Adrenal gland (tissue), 12 donors: ENCODE results near the gene FMC1. TPM values are rescaled to one million over a fixed set of nuclear protein-coding genes. Genes with fewer than 3 reads are reported as not detected.
A peak's percentile ranks its signal among the peaks of the same experiment; 100 is the strongest.

ENCODE experiments used
- DNase-seq, 7 donors: peaks; one replicate each; pipeline ENCODE4 v3.0.0-alpha.2; 2019 to 2020
- H3K27ac ChIP-seq, 5 donors: fragments of 200-600 bp; sonication (generic) in 4 of 5; 1 replicate in 3 of 5; 2 replicates in 2 of 5; pipeline versions ENCODE4 v1.5.1 to v1.8.0; 2016 to 2020; ENCODE audit warnings: mild to moderate bottlenecking in 1 of 5
- H3K27me3 ChIP-seq: fragments of 200-600 bp; 2 replicates; pipeline ENCODE4 v1.8.0; 2021
- H3K36me3 ChIP-seq, 2 donors: fragments of 200-600 bp; replicated peaks in 1 of 2; 1 replicate in 1 of 2; 2 replicates in 1 of 2; pipeline versions ENCODE4 v1.5.1 to v1.8.0; 2018 to 2022
- H3K4me1 ChIP-seq, 2 donors: fragments of 200-600 bp; replicated peaks in 1 of 2; 1 replicate in 1 of 2; 2 replicates in 1 of 2; pipeline versions ENCODE4 v1.5.1 to v1.8.0; 2018 to 2021
- H3K4me3 ChIP-seq, 4 donors: fragments of 200-600 bp; sonication (generic) in 3 of 4; one replicate each; pipeline ENCODE4 v1.5.1; 2016 to 2018
- H3K9me3 ChIP-seq, 3 donors: fragments of 200-600 bp; sonication (generic) in 1 of 3; replicated peaks in 1 of 3; 1 replicate in 2 of 3; 2 replicates in 1 of 3; pipeline versions ENCODE4 v1.5.1 to v1.8.0; 2016 to 2021
- POLR2A ChIP-seq, 2 donors: fragments of 450-650 bp; IDR thresholded peaks; one replicate each; pipeline ENCODE4 v1.6.1; 2017; ENCODE audit warnings: antibody characterized with exemption in 2 of 2, mild to moderate bottlenecking in 2 of 2, moderate library complexity in 1 of 2
- WGBS, 4 donors: extraction: QIAGEN DNeasy Blood & Tissue Kit in 2 of 4; methylation state at CpG; one replicate each; pipeline versions ENCODE4 v1.1.5 to v1.1.7; 2013 to 2017; 5-methylcytosine and 5-hydroxymethylcytosine counted together
- intact Hi-C, 2 donors: fragments of 100-400 bp; cut with DNase I; formaldehyde crosslinking; loops; one replicate each; pipeline versions ENCODE4 v1.14.1 to v1.15.0; 2022 to 2023
- polyA plus RNA-seq, 3 donors: library from polyadenylated mRNA; stranded (reverse); fragments of 200-250 nt in 2 of 3; fragments of 350-450 nt in 1 of 3; fragmentation: Illumina TruSeq in 1 of 3; extraction: RNeasy Lipid Tissue Mini Kit (QIAGEN cat#74804) in 1 of 3; gene quantifications; one replicate each; pipeline ENCODE4 v1.2.3, GENCODE V29; 2013 to 2014
- total RNA-seq, 9 donors: library from RNA; depleted of rRNA in 4 of 9; stranded (reverse); fragments of >200 nt in 4 of 9; fragments of 120-200 nt in 1 of 9; fragmentation: NEBNext Ultra II Directional in 1 of 9; extraction: Animal tissue kit (Norgen Biotek cat#: 25700) in 1 of 9; gene quantifications; one replicate each; pipeline versions ENCODE4 v1.1.0 to v1.2.4, GENCODE V29; 2013 to 2023
- TF ChIP-seq, protein P1 (sequence below), 6 experiments: fragments of 450-650 bp in 4 of 6; fragments of 200-600 bp in 2 of 6; sonication (generic) in 1 of 6; IDR thresholded peaks; 1 replicate in 5 of 6; 2 replicates in 1 of 6; pipeline versions ENCODE4 v1.5.1 to v1.8.0; 2016 to 2021; ENCODE audit warnings: antibody characterized with exemption in 6 of 6, mild to moderate bottlenecking in 2 of 6, moderate library complexity in 1 of 6
- donor health status: healthy with polysubstance abuse.
- donor health status: Bipolar disorder and iron deficiency.
- donor health status: DM: yes; HTN: yes; CAD: no.
- donor health status: DM: no; HTN: no; CAD: no.
- donor health status: DM: no; HTN: no; CAD: no.
- donor health status: DM: yes; HTN: yes; CAD: no.

The FMC1 gene
- total and polyA plus RNA-seq, 12 donors, result 10.0 to 98.6 (median 23.6) TPM

DNA sequence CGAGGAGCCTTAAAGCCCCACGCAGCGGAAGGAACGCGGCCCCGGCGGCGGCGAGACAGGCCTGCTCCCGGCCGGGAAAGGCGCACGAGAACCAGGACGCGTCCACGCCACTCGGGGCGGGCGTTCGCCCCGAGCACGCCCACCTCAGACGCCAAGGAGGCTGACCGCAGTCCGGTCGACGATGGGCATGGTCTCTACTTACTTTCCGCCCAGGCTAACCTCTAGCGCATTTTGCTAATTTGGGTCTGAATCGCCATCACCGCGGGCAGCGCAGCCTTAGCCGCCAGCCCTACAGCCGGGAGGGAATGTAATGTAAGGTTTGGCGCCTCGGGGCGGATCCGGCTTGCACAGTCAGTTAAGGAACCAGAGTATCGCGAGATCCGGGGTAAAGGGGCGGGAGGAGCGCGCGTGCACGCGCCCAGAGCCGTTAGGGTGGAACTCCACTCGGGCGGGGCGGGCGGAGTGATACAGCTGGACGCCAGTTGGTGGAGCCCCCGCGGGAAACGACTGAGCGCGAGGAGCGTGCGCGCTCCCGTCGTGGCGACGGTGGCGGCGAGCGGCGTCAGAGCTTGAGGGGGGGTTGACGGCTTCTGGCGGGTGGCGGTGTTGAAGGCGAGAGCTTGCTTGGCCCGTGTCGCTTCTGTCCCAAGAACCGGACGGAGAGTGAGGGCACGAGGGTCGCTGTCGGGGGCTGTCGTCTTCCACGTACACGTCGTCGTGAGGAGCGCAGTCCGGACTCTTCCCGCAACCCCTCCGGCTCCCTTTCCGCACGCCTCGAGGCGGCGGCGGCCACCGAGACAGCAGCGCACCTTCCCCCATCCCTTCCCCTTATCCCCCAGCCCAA, 18.5 kb downstream of the FMC1 start, which contains the start of gene LUC7L2:
TSS of gene LUC7L2 (plus strand) at position 529 of the 844 bp plus-strand sequence. CDS start 368 bp downstream, outside the sequence.
- Histone ChIP-seq H3K27ac (peak within 1 kb of the TSS; percentile 95 to 100 (median 99)), H3K27me3 (no peaks in the 10 kb centered on the region), H3K4me3 (peak within 1 kb of the TSS; percentile 77 to 99 (median 90)), H3K4me1 (peaks cover 8 to 36% of the 10 kb centered on the region in 2 donors), H3K9me3 (no peaks in the 10 kb centered on the region), H3K36me3 (no peaks in the 10 kb centered on the region)
- peak; percentile 99 to 100 (median 100) for DNase-seq
- peak; percentile 92 to 97 for TF ChIP-seq POLR2A (IDR thresholded peaks at IDR 0.05)
- TF ChIP-seq, protein P1, sequence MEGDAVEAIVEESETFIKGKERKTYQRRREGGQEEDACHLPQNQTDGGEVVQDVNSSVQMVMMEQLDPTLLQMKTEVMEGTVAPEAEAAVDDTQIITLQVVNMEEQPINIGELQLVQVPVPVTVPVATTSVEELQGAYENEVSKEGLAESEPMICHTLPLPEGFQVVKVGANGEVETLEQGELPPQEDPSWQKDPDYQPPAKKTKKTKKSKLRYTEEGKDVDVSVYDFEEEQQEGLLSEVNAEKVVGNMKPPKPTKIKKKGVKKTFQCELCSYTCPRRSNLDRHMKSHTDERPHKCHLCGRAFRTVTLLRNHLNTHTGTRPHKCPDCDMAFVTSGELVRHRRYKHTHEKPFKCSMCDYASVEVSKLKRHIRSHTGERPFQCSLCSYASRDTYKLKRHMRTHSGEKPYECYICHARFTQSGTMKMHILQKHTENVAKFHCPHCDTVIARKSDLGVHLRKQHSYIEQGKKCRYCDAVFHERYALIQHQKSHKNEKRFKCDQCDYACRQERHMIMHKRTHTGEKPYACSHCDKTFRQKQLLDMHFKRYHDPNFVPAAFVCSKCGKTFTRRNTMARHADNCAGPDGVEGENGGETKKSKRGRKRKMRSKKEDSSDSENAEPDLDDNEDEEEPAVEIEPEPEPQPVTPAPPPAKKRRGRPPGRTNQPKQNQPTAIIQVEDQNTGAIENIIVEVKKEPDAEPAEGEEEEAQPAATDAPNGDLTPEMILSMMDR (IDR thresholded peaks at IDR 0.05), result peak in 3 of 6 experiments; percentile 1 to 20 (median 10)
- whole genome bisulfite sequencing, 4 donors, result 0 to 2% (median 0%) methylated on average over 5 to 98 of the region's 98 CpGs
- intact Hi-C loops, result loop anchor here in 1 of 2 donors (2.0 kb wide), 1 partner anchor 19 kb away; the partner anchor contains the start of gene FMC1

DNA sequence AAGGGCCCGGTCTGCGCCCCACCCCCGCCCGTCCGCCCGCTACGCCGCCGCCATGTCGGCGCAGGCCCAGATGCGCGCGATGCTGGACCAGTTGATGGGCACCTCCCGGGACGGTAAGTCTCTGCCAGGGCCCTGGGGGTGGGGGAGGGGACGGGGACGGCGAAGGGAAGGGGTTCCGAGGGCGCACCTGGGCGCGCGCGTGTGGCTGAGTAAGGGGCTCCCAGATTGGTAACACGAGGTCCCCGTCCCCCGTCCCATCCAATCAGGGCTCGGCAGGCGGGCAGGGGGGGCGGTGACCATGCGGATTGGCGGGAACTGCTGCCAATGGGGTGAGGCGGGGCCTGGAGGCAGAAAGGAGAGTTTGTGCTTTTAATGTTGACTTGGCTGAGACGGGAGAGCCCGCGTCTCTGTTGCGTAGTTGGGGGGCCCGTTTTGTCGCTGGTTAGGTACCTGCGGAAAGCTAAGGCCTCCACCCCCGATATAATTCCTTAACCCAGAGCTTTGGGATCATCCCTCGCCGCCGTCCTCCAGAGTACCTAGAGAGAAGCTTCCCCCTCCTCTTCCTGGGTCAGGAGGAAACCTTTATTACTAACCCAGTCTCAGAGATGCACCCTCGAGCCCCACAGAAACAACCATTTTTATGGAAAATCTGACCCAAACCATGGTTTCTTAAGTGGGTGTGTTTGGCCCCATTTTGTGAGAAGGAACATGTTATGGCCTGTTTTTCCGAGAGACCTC, 19.2 kb downstream of the FMC1 start:
- Histone ChIP-seq H3K4me3 (peak overlapping the region; percentile 77 to 99 (median 90)), H3K9me3 (no peaks in the 10 kb centered on the region), H3K27me3 (no peaks in the 10 kb centered on the region), H3K27ac (peak overlapping the region; percentile 95 to 100 (median 99)), H3K36me3 (no peaks in the 10 kb centered on the region), H3K4me1 (peaks cover 8 to 37% of the 10 kb centered on the region in 2 donors)
- TF ChIP-seq POLR2A (IDR thresholded peaks at IDR 0.05), result peak in 1 of 2 donors; percentile 89
- TF ChIP-seq, protein P1 (IDR thresholded peaks at IDR 0.05), result no peak
- DNase-seq, result peak; percentile 97 to 99 (median 98)
- WGBS, 4 donors, result 0 to 1% (median 0%) methylated on average over 14 to 47 of the region's 47 CpGs
- intact Hi-C loops, result no loop called here

DNA sequence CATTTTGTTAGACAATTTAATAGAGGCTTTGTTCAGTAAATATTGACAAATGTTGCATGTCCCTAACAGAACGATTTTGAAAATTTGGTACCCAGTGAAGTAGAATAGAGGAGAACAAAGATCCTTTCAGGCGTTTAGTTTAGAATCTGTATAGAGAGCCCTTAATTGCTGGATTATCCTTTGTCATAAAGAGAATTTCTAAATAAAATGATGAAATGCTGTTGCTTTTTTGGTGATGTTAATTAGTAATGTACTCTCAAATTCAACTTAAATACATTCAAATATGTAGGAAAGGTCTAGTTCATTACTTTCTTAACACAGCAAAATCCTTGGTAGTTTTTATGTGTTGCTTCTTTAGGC, 19.8 kb downstream of the FMC1 start:
- peaks cover 8 to 43% of the 10 kb centered on the region in 2 donors for H3K4me1 ChIP-seq
- no peaks in the 10 kb centered on the region for H3K27me3 ChIP-seq
- DNase-seq, result no peak
- intact Hi-C loops, result no loop called here
- 0 to 1% (median 0%) methylated on average over 2 of the region's 2 CpGs for WGBS, 4 donors
- H3K27ac ChIP-seq, result peak overlapping the region; percentile 95 to 100 (median 99)
- no peaks in the 10 kb centered on the region for H3K9me3 ChIP-seq
- TF ChIP-seq, protein P1 (IDR thresholded peaks at IDR 0.05), result no peak
- no peak for TF ChIP-seq POLR2A (IDR thresholded peaks at IDR 0.05)
- peak overlapping the region; percentile 77 to 99 (median 90) for H3K4me3 ChIP-seq
- H3K36me3 ChIP-seq, result no peaks in the 10 kb centered on the region

DNA sequence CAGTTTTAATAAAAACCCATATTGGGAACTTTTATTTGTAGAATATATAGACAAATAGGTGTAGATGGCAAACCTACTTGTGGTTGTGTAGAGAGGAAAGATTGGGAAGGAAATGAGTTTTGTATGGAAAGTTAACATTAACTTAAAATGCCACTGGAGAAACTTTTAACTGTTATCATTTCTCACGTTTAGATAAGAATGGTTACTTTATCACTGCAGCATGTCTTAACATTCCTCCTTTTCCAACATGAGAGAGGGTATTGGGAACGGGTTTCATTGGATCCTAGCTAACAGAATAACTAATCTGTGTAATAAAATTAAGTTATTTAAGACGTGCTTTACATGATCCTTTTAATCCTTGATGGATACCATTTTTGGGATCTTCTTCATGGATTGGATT, 20.4 kb downstream of the FMC1 start:
- Histone ChIP-seq H3K27me3 (no peaks in the 10 kb centered on the region), H3K9me3 (no peaks in the 10 kb centered on the region), H3K4me1 (peaks cover 8 to 46% of the 10 kb centered on the region in 2 donors), H3K4me3 (peak overlapping the region in 1 of 4 donors; percentile 88), H3K27ac (peak overlapping the region in 2 of 5 donors; percentile 99 to 100), H3K36me3 (no peaks in the 10 kb centered on the region)
- WGBS, 4 donors, result 9 to 16% (median 12%) methylated on average over 3 of the region's 3 CpGs
- no peak for DNase-seq
- intact Hi-C loops, result no loop called here
- TF ChIP-seq POLR2A (IDR thresholded peaks at IDR 0.05), result no peak
- TF ChIP-seq, protein P1 (IDR thresholded peaks at IDR 0.05), result no peak
